Vagina (tissue), 2 donors: Measurements from ENCODE around the gene PLEKHH1.

Experiments used
- CTCF ChIP-seq, 3 experiments: fragments of 450-650 bp in 2 of 3; fragments of 200-600 bp in 1 of 3; sonication (generic) in 1 of 3; IDR thresholded peaks; one replicate each; pipeline ENCODE4 v1.5.1; 2017 to 2019; ENCODE audit warnings: antibody characterized with exemption in 3 of 3, mild to moderate bottlenecking in 2 of 3, moderate library complexity in 2 of 3
- POLR2A ChIP-seq, 2 donors: fragments of 450-650 bp; IDR thresholded peaks; one replicate each; pipeline ENCODE4 v1.6.1; 2017; ENCODE audit warnings: antibody characterized with exemption in 2 of 2, mild to moderate bottlenecking in 2 of 2, moderate library complexity in 2 of 2

- TF ChIP-seq POLR2A (IDR thresholded peaks at IDR 0.05) (no peak), CTCF (IDR thresholded peaks at IDR 0.05) (no peak)
These were observed 18.9 kb downstream of the PLEKHH1 start for GRCh38 chr14:67551940-67552339.
